ENCODE data around the gene HMGB1.

The HMGB1 gene

GRCh38 chr13:30464496-30465342, 1.0 kb downstream of the HMGB1 start:
- peak overlapping the region; percentile 99 for H3K27ac ChIP-seq
- no peak for TF ChIP-seq CTCF (conservative IDR thresholded peaks at IDR 0.05)

GRCh38 chr13:30463787-30464495, 1.8 kb downstream of the HMGB1 start:
- peak overlapping the region; percentile 99 for H3K27ac ChIP-seq
- TF ChIP-seq CTCF (conservative IDR thresholded peaks at IDR 0.05), result no peak

- TF ChIP-seq CTCF (conservative IDR thresholded peaks at IDR 0.05), result peak; percentile 70
- peak overlapping the region; percentile 99 for H3K27ac ChIP-seq
Observed at GRCh38 chr13:30461279-30462066, 4.3 kb downstream of the HMGB1 start.

- no peak overlapping the region for H3K27ac ChIP-seq
- TF ChIP-seq CTCF (conservative IDR thresholded peaks at IDR 0.05), result no peak
Observed at GRCh38 chr13:30457306-30457891, 8.3 kb downstream of the HMGB1 start.

GRCh38 chr13:30456290-30456689, 9.4 kb downstream of the HMGB1 start:
- H3K27ac ChIP-seq, result no peak overlapping the region
- no peak for TF ChIP-seq CTCF (conservative IDR thresholded peaks at IDR 0.05)

- TF ChIP-seq CTCF (conservative IDR thresholded peaks at IDR 0.05), result no peak
- H3K27ac ChIP-seq, result no peak overlapping the region
Observed at GRCh38 chr13:30454991-30455390, 10.7 kb downstream of the HMGB1 start.
